Measurements from ENCODE around the gene ANKRD33. TPM values are rescaled to one million over a fixed set of nuclear protein-coding genes. Genes with fewer than 3 reads are reported as not detected.

The ANKRD33 gene
- total and polyA plus RNA-seq, 2 of the 13 experiments (the other 11 are each of a cell fraction or from before 2014, with no cell fraction given): 0.04 TPM; not detected in 1

DNA sequence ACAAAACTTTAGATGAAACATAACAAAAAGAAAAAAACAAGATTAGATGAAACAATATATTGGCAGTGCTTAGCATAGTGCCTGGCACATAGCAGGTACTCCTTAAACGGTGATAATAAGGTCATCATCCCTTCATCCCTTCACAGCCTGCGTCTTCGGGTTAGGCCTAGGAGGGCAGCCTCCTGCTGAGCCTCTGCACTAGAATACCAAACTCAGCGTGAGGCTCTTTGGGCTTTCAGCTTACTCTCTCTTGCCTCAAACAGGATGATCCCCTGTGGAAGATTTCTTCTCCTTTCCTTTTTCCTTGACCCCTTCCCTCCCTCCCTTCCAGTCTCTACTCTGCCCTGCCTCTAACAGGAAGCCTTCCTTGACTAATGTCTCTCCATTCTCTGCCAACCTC is 25.0 kb upstream of the ANKRD33 start (continued):
- TF ChIP-seq, protein P1, sequence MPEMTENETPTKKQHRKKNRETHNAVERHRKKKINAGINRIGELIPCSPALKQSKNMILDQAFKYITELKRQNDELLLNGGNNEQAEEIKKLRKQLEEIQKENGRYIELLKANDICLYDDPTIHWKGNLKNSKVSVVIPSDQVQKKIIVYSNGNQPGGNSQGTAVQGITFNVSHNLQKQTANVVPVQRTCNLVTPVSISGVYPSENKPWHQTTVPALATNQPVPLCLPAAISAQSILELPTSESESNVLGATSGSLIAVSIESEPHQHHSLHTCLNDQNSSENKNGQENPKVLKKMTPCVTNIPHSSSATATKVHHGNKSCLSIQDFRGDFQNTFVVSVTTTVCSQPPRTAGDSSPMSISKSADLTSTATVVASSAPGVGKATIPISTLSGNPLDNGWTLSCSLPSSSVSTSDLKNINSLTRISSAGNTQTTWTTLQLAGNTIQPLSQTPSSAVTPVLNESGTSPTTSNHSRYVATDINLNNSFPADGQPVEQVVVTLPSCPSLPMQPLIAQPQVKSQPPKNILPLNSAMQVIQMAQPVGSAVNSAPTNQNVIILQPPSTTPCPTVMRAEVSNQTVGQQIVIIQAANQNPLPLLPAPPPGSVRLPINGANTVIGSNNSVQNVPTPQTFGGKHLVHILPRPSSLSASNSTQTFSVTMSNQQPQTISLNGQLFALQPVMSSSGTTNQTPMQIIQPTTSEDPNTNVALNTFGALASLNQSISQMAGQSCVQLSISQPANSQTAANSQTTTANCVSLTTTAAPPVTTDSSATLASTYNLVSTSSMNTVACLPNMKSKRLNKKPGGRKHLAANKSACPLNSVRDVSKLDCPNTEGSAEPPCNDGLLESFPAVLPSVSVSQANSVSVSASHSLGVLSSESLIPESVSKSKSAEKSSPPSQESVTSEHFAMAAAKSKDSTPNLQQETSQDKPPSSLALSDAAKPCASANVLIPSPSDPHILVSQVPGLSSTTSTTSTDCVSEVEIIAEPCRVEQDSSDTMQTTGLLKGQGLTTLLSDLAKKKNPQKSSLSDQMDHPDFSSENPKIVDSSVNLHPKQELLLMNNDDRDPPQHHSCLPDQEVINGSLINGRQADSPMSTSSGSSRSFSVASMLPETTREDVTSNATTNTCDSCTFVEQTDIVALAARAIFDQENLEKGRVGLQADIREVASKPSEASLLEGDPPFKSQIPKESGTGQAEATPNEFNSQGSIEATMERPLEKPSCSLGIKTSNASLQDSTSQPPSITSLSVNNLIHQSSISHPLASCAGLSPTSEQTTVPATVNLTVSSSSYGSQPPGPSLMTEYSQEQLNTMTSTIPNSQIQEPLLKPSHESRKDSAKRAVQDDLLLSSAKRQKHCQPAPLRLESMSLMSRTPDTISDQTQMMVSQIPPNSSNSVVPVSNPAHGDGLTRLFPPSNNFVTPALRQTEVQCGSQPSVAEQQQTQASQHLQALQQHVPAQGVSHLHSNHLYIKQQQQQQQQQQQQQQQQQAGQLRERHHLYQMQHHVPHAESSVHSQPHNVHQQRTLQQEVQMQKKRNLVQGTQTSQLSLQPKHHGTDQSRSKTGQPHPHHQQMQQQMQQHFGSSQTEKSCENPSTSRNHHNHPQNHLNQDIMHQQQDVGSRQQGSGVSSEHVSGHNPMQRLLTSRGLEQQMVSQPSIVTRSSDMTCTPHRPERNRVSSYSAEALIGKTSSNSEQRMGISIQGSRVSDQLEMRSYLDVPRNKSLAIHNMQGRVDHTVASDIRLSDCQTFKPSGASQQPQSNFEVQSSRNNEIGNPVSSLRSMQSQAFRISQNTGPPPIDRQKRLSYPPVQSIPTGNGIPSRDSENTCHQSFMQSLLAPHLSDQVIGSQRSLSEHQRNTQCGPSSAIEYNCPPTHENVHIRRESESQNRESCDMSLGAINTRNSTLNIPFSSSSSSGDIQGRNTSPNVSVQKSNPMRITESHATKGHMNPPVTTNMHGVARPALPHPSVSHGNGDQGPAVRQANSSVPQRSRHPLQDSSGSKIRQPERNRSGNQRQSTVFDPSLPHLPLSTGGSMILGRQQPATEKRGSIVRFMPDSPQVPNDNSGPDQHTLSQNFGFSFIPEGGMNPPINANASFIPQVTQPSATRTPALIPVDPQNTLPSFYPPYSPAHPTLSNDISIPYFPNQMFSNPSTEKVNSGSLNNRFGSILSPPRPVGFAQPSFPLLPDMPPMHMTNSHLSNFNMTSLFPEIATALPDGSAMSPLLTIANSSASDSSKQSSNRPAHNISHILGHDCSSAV (CRISPR knock-in tag; IDR thresholded peaks at IDR 0.05; ENCODE audit: borderline replicate concordance): no peak
- no peak for TF ChIP-seq RCOR2 (CRISPR knock-in tag; IDR thresholded peaks at IDR 0.05)
- TF ChIP-seq ZNF180 (CRISPR knock-in tag; IDR thresholded peaks at IDR 0.05; ENCODE audit: borderline replicate concordance, low read depth): no peak
- no peak for TF ChIP-seq ZFYVE20 (CRISPR knock-in tag; IDR thresholded peaks at IDR 0.05; ENCODE audit: borderline replicate concordance, low read depth)
- no peak for TF ChIP-seq MEIS2 (CRISPR knock-in tag; IDR thresholded peaks at IDR 0.05)
- no peak for TF ChIP-seq ZBTB7A (CRISPR knock-in tag; IDR thresholded peaks at IDR 0.05)
- no peak for TF ChIP-seq ZNF317 (CRISPR knock-in tag; IDR thresholded peaks at IDR 0.05)
- TF ChIP-seq TBX2 (CRISPR knock-in tag; IDR thresholded peaks at IDR 0.05; ENCODE audit: borderline replicate concordance): no peak
- TF ChIP-seq HNRNPK (IDR thresholded peaks at IDR 0.05; ENCODE audit: low read depth, low read length, poor library complexity, severe bottlenecking): no peak
- no peak for TF ChIP-seq ZNF660 (CRISPR knock-in tag; IDR thresholded peaks at IDR 0.05; ENCODE audit: borderline replicate concordance, low read depth)
- TF ChIP-seq ZNF350 (CRISPR knock-in tag; IDR thresholded peaks at IDR 0.05; ENCODE audit: borderline replicate concordance, low read depth): no peak
- no peak for TF ChIP-seq ZBTB38 (CRISPR knock-in tag; IDR thresholded peaks at IDR 0.05)
- no peak for TF ChIP-seq ZNF883 (CRISPR knock-in tag; IDR thresholded peaks at IDR 0.05; ENCODE audit: not compliant biosample characterization)
- TF ChIP-seq, protein P2, sequence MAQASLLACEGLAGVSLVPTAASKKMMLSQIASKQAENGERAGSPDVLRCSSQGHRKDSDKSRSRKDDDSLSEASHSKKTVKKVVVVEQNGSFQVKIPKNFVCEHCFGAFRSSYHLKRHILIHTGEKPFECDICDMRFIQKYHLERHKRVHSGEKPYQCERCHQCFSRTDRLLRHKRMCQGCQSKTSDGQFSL (CRISPR knock-in tag; IDR thresholded peaks at IDR 0.05): no peak
